Measurements from ENCODE around the gene POTEH. TPM values are rescaled to one million over a fixed set of nuclear protein-coding genes. Genes with fewer than 3 reads are reported as not detected.
"Not testable (repeated sequence)": the region's sequence is repeated elsewhere in the genome, so short reads cannot be mapped to it uniquely, and the experiment has no call there.

POTEH gene
- total RNA-seq, result not detected

GRCh38 chr22:15689749-15690125 is at the start of gene POTEH:
Gene POTEH (plus strand): TSS chr22:15690026. CDS start chr22:15690078, 52 bp downstream.
- DNase-seq; H3K36me3 ChIP-seq; H3K27me3 ChIP-seq; H3K9me3 ChIP-seq; H3K4me1 ChIP-seq; intact Hi-C loops (cut with DNase I; ENCODE audit: low total_unique reads); H3K4me3 ChIP-seq; H3K27ac ChIP-seq: not testable (repeated sequence)

DNA sequence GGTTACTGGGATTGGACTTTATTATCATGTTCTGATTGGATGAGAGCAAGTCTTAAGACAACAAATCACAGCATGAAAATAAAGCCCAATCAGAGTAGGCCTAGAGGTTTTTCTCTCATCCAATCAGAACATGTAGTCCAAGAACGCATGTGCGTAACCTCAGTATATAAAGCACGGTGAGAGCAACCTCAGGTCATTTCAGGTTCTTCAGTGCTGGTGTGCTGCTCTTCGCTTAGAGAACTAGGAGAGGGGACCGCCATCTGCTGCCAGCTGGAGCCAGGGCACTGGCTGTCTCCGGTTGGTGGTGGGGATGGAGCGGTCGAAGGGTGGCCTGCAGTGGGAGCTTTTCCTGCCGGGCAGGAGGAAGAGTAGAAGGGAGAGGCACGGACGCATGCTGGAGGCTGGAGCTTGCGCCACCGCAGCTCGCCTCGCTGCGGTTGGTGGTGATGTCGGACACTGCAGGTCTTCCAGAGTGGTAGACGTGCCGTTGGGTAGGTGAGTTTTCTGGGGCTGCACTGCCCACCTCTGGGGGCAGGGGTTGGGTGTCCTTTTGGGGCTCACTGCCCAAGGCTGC is 47.5 kb upstream of the POTEH start:
- H3K9me3 ChIP-seq; H3K27ac ChIP-seq; H3K4me1 ChIP-seq; intact Hi-C loops (cut with DNase I; ENCODE audit: low total_unique reads); H3K27me3 ChIP-seq; DNase-seq; H3K36me3 ChIP-seq; H3K4me3 ChIP-seq: not testable (repeated sequence)

DNA sequence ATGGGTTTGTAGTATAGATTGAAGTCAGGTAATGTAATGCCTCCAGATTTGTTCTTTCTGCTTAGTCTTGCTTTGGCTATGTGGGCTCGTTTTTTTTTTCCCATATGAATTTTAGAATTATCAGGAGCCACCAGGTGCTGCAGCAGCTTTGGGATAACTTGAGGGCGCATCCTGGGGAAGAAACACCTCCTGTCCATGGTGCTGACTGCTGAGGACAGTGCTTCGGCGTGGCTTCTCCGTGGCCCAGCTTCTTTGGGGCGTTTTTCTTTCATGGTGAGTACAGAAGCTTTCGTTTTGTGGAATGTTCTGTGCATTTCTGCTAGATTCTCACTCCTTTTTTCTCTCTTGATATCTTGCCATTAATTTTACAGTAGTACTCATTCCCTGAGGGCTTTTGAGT is 37.9 kb upstream of the POTEH start:
- H3K9me3 ChIP-seq; DNase-seq; H3K4me3 ChIP-seq; H3K4me1 ChIP-seq; H3K36me3 ChIP-seq; H3K27ac ChIP-seq; H3K27me3 ChIP-seq; intact Hi-C loops (cut with DNase I; ENCODE audit: low total_unique reads): not testable (repeated sequence)

DNA sequence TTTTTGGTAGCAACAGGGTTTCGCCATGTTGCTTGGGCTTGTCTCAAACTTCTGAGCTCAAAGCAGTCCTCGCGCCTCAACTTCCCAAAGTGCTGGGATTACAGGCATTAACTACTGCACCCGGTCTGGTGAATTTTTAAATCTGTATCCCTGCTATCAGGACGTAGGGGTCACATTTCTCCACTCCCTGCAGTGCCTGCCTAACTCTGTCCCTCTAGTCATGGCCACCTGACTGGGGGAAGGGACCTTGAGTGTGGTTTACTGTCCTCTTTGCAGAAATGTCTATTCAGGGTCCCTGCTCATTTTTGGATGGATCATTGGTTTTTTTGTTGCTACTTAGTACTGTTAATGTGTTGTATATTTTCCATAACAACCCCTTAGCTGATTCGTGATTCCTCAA is 37.1 kb upstream of the POTEH start:
- H3K4me3 ChIP-seq; H3K36me3 ChIP-seq; H3K9me3 ChIP-seq; DNase-seq; H3K27me3 ChIP-seq; H3K4me1 ChIP-seq; H3K27ac ChIP-seq; intact Hi-C loops (cut with DNase I; ENCODE audit: low total_unique reads): not testable (repeated sequence)

DNA sequence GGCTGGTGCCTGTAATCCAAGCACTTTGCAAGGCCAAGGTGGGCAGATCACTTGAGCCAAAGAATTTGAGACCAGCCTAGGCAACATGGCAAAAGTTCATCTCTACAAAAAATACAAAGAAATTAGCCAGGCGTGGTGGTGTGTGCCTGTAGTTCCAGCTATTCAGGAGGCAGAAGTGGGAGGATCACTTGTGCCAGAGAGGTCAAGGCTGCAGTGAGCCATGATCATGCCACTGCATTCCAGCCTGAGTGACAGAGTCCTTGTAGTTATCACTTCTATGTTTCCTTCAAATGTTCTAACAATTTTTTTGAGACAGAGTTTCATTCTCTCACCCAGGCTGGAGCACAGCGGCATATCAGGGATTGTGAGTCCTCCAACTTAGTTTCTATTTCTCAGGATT is 36.6 kb upstream of the POTEH start:
- H3K36me3 ChIP-seq; H3K27ac ChIP-seq; H3K4me3 ChIP-seq; intact Hi-C loops (cut with DNase I; ENCODE audit: low total_unique reads); H3K4me1 ChIP-seq; H3K27me3 ChIP-seq; DNase-seq; H3K9me3 ChIP-seq: not testable (repeated sequence)

GRCh38 chr22:15661102-15661501 is 28.7 kb upstream of the POTEH start:
- H3K4me3 ChIP-seq; H3K36me3 ChIP-seq; intact Hi-C loops (cut with DNase I; ENCODE audit: low total_unique reads); H3K27ac ChIP-seq; DNase-seq; H3K9me3 ChIP-seq; H3K4me1 ChIP-seq; H3K27me3 ChIP-seq: not testable (repeated sequence)

DNA sequence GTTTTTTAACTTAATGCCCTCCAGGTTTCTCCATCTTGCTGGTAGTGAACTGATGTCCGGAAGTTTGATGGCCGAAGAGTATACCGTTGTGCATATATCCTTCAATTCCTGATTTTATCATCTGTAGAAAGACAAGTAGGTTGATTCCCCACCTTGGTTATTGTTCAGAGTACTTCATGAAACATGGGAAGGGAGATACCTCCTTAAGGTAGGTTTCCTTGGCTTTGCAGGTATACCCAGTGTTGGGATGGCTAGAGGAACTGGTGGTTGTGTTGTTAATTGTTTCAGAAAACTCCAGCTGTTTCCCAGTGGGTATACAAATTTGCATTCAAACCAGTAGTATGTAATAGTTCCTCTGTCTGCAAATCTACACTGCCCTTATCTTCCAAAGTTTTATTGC is 25.1 kb upstream of the POTEH start:
- intact Hi-C loops (cut with DNase I; ENCODE audit: low total_unique reads); DNase-seq; H3K27ac ChIP-seq; H3K9me3 ChIP-seq; H3K4me3 ChIP-seq; H3K36me3 ChIP-seq; H3K4me1 ChIP-seq; H3K27me3 ChIP-seq: not testable (repeated sequence)

- H3K27ac ChIP-seq; H3K36me3 ChIP-seq; intact Hi-C loops (cut with DNase I; ENCODE audit: low total_unique reads); H3K4me3 ChIP-seq; DNase-seq; H3K4me1 ChIP-seq; H3K27me3 ChIP-seq; H3K9me3 ChIP-seq: not testable (repeated sequence)
These were observed 24.3 kb upstream of the POTEH start for GRCh38 chr22:15665478-15665877.

- DNase-seq; H3K9me3 ChIP-seq; H3K4me3 ChIP-seq; H3K36me3 ChIP-seq; intact Hi-C loops (cut with DNase I; ENCODE audit: low total_unique reads); H3K27ac ChIP-seq; H3K4me1 ChIP-seq; H3K27me3 ChIP-seq: not testable (repeated sequence)
These were observed 20.4 kb upstream of the POTEH start for GRCh38 chr22:15669430-15669829.

DNA sequence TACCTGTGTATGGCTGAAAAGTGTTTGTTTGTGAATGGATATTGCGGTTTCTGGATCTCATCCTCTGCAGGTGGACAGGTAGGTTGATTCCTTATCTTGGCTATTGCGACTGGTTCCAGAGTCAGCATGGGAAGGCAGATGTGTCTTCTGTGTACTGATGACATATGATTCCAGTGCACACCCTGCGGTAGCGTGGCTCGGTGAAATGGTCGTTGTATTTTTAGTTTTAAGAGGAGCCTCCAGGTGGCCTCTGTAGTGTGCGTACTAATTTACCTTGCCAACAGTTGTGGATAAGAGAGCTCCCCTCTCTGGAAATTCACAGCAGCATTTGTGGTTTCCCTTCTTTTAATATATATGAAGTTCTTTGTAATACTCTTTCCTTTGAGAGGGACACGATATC is 10.1 kb upstream of the POTEH start:
- H3K27ac ChIP-seq; DNase-seq; H3K27me3 ChIP-seq; H3K36me3 ChIP-seq; intact Hi-C loops (cut with DNase I; ENCODE audit: low total_unique reads); H3K4me1 ChIP-seq; H3K4me3 ChIP-seq; H3K9me3 ChIP-seq: not testable (repeated sequence)

- H3K27me3 ChIP-seq; H3K27ac ChIP-seq; H3K4me1 ChIP-seq; intact Hi-C loops (cut with DNase I; ENCODE audit: low total_unique reads); H3K36me3 ChIP-seq; H3K4me3 ChIP-seq; H3K9me3 ChIP-seq; DNase-seq: not testable (repeated sequence)
These were observed 5.7 kb upstream of the POTEH start for GRCh38 chr22:15684115-15684514.

DNA sequence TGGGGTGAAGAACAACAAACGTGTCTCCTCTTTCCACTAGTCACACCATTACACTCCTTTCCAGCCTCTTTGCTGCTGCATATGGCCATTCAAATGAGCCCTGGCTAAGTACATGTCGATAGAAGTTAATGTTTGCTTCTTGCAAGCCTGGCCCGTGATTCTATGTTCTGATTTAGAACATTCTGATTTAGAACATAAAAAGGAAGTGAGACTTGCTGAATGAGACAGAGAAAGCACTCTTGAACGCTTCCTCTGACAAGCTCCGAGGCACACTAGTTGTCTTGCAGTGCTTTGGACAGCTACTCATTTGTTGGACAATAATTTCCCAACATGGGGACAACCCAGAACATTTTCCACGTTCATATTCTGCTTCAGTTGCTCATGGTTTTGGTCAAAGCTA is 5.1 kb upstream of the POTEH start:
- H3K27me3 ChIP-seq, result not testable (repeated sequence)

GRCh38 chr22:15685641-15686040 is 4.2 kb upstream of the POTEH start:
- H3K36me3 ChIP-seq; H3K4me1 ChIP-seq; H3K9me3 ChIP-seq; H3K27ac ChIP-seq; H3K4me3 ChIP-seq; DNase-seq; H3K27me3 ChIP-seq; intact Hi-C loops (cut with DNase I; ENCODE audit: low total_unique reads): not testable (repeated sequence)

More for the DNA sequence above, 5.1 kb upstream of the POTEH start:
- intact Hi-C loops (cut with DNase I; ENCODE audit: low total_unique reads); H3K9me3 ChIP-seq; H3K4me3 ChIP-seq; DNase-seq; H3K36me3 ChIP-seq; H3K27ac ChIP-seq; H3K4me1 ChIP-seq: not testable (repeated sequence)

DNA sequence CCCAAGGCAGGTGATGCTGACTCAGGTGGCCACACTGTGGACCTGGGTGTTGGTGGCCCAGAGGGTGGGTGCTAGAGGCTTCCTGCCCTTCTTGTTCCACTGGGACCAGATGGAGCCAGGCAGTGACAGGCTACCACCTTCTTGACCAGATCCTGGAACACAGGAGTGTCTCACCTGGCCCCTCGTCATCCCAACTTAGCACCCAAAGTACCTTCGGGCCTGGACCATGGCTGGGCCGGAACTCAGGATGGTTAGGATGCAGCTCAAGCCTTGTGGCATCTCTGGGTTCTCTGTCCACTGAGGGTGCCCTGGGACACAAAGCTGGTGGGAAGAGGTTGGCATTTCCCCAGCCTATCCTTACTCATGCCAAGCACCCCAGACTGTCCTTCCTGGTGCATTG is 2.7 kb upstream of the POTEH start:
- H3K27ac ChIP-seq; H3K27me3 ChIP-seq; H3K4me1 ChIP-seq; H3K4me3 ChIP-seq; H3K9me3 ChIP-seq; H3K36me3 ChIP-seq; intact Hi-C loops (cut with DNase I; ENCODE audit: low total_unique reads); DNase-seq: not testable (repeated sequence)
